ENCODE results near the gene CACNB2. TPM values are rescaled to one million over a fixed set of nuclear protein-coding genes. Genes with fewer than 3 reads are reported as not detected.
A peak's percentile ranks its signal among the peaks of the same experiment; 100 is the strongest.
"Not testable (repeated sequence)": the region's sequence is repeated elsewhere in the genome, so short reads cannot be mapped to it uniquely, and the experiment has no call there.

CACNB2 gene
- total and polyA plus RNA-seq, 7 experiments from 2014 or later = 0.30 to 0.49 (median 0.48) TPM; not detected in 4

DNA sequence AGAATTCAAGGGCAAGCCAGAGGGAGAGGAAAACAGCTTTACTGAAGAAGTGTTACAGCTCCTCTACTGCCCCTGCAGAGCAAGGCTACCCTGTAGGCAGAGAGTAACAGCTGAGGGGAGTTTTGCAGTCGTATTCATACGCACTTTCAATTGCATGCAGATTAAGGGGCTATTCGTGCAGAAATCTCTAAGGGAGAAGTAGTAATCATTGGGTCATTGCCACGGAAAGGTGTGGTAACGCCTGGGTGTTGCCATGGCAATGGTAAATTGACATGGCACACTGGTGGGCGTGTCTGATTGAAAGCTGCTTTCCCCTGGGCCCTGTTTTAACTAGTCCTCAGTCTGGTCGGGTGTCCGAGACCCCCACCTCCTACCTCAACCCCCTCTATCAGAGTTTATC is 284.0 kb downstream of the CACNB2 start:
- peaks cover 0 to 1% (median 0%) of the 10 kb centered on the region in 11 donors for H3K9me3 Mint-ChIP-seq
- no peak overlapping the region for H3K4me3 Mint-ChIP-seq
- intact Hi-C loops (cut with micrococcal nuclease) = no loop called here
- no peaks in the 10 kb centered on the region for H3K36me3 ChIP-seq (ENCODE audit: control insufficient read depth in 2 of 3, insufficient read depth in 3 of 3, low read length in 3 of 3)
- H3K27ac ChIP-seq (ENCODE audit: low read depth, low read length) = no peak overlapping the region
- no peaks in the 10 kb centered on the region for H3K4me1 ChIP-seq (ENCODE audit: control insufficient read depth in 2 of 2, insufficient read depth in 2 of 2, low read length in 2 of 2)
- no peak overlapping the region for H3K4me3 ChIP-seq (ENCODE audit: low read length)
- peaks cover 0 to 18% (median 14%) of the 10 kb centered on the region in 5 donors for H3K27me3 Mint-ChIP-seq
- no peaks in the 10 kb centered on the region for H3K36me3 Mint-ChIP-seq
- POLR2A ChIA-PET = no interaction called here
- CTCF ChIA-PET = no interaction called here
- no peaks in the 10 kb centered on the region for H3K4me1 Mint-ChIP-seq
- H3K27ac Mint-ChIP-seq = no peak overlapping the region
- no peak for DNase-seq
- no peaks in the 10 kb centered on the region for H3K9me3 ChIP-seq (ENCODE audit: control insufficient read depth in 2 of 3, low read length in 3 of 3)
- no peak for ATAC-seq
- H3K27me3 ChIP-seq (ENCODE audit: control insufficient read depth in 2 of 2, insufficient read depth in 2 of 2, low read length in 2 of 2) = peaks cover 0 to 3% of the 10 kb centered on the region in 2 donors

GRCh38 chr10:18429335-18429734 is 289.1 kb downstream of the CACNB2 start:
- DNase-seq = no peak
- Histone ChIP-seq H3K36me3 (ENCODE audit: control insufficient read depth in 2 of 3, insufficient read depth in 3 of 3, low read length in 3 of 3) (no peaks in the 10 kb centered on the region), H3K9me3 (ENCODE audit: control insufficient read depth in 2 of 3, low read length in 3 of 3) (no peaks in the 10 kb centered on the region), H3K4me3 (ENCODE audit: low read length) (no peak overlapping the region), H3K27ac (ENCODE audit: low read depth, low read length) (no peak overlapping the region), H3K27me3 (ENCODE audit: control insufficient read depth in 2 of 2, insufficient read depth in 2 of 2, low read length in 2 of 2) (no peaks in the 10 kb centered on the region), H3K4me1 (ENCODE audit: control insufficient read depth in 2 of 2, insufficient read depth in 2 of 2, low read length in 2 of 2) (no peaks in the 10 kb centered on the region)
- no peaks in the 10 kb centered on the region for H3K4me1 Mint-ChIP-seq
- intact Hi-C loops (cut with micrococcal nuclease) = no loop called here
- H3K4me3 Mint-ChIP-seq = no peak overlapping the region
- H3K9me3 Mint-ChIP-seq = no peaks in the 10 kb centered on the region
- no peak for ATAC-seq
- H3K27me3 Mint-ChIP-seq = peaks cover 0 to 39% (median 16%) of the 10 kb centered on the region in 5 donors
- POLR2A ChIA-PET = no interaction called here
- CTCF ChIA-PET = no interaction called here
- no peak overlapping the region for H3K27ac Mint-ChIP-seq
- no peaks in the 10 kb centered on the region for H3K36me3 Mint-ChIP-seq

GRCh38 chr10:18436902-18437301 is 296.7 kb downstream of the CACNB2 start:
- Mint-ChIP-seq H3K4me1 (no peaks in the 10 kb centered on the region), H3K36me3 (no peaks in the 10 kb centered on the region), H3K27me3 (peaks cover 0 to 8% (median 4%) of the 10 kb centered on the region in 5 donors), H3K4me3 (no peak overlapping the region), H3K9me3 (peaks cover 0 to 6% (median 0%) of the 10 kb centered on the region in 11 donors), H3K27ac (no peak overlapping the region)
- Histone ChIP-seq H3K4me1 (ENCODE audit: control insufficient read depth in 2 of 2, insufficient read depth in 2 of 2, low read length in 2 of 2) (no peaks in the 10 kb centered on the region), H3K36me3 (ENCODE audit: control insufficient read depth in 2 of 3, insufficient read depth in 3 of 3, low read length in 3 of 3) (no peaks in the 10 kb centered on the region), H3K27me3 (ENCODE audit: control insufficient read depth in 2 of 2, insufficient read depth in 2 of 2, low read length in 2 of 2) (no peaks in the 10 kb centered on the region), H3K4me3 (ENCODE audit: low read length) (no peak overlapping the region), H3K27ac (ENCODE audit: low read depth, low read length) (no peak overlapping the region), H3K9me3 (ENCODE audit: control insufficient read depth in 2 of 3, low read length in 3 of 3) (no peaks in the 10 kb centered on the region)
- intact Hi-C loops (cut with micrococcal nuclease) = no loop called here
- DNase-seq (no peak), ATAC-seq (no peak)
- ChIA-PET POLR2A (no interaction called here), CTCF (no interaction called here)

DNA sequence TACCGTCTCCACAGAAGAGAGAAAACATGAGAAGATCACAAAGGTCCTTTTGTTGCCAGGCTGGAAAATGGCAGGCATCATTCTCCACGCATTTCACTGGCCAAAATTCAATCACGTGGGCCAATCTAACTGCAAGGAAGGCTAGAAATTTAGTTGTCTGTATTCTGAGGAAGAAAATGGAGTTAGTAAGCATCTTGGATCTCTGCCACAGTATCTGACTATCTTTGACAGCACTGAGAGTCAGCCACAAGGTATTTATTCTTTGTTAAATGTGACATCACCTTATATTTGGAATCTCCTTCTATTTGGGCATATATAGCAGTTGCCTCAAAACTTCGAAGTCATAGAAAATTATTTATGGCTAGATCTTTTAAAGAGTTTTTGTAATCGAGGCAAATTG is 297.3 kb downstream of the CACNB2 start:
- ATAC-seq (no peak), DNase-seq (no peak)
- Mint-ChIP-seq H3K4me1 (no peaks in the 10 kb centered on the region), H3K27me3 (peaks cover 0 to 8% (median 0%) of the 10 kb centered on the region in 5 donors), H3K4me3 (no peak overlapping the region), H3K9me3 (peaks cover 0 to 6% (median 0%) of the 10 kb centered on the region in 11 donors), H3K27ac (no peak overlapping the region), H3K36me3 (no peaks in the 10 kb centered on the region)
- intact Hi-C loops (cut with micrococcal nuclease) = no loop called here
- Histone ChIP-seq H3K27me3 (ENCODE audit: control insufficient read depth in 2 of 2, insufficient read depth in 2 of 2, low read length in 2 of 2) (no peaks in the 10 kb centered on the region), H3K36me3 (ENCODE audit: control insufficient read depth in 2 of 3, insufficient read depth in 3 of 3, low read length in 3 of 3) (no peaks in the 10 kb centered on the region), H3K27ac (ENCODE audit: low read depth, low read length) (no peak overlapping the region), H3K9me3 (ENCODE audit: control insufficient read depth in 2 of 3, low read length in 3 of 3) (no peaks in the 10 kb centered on the region), H3K4me3 (ENCODE audit: low read length) (no peak overlapping the region), H3K4me1 (ENCODE audit: control insufficient read depth in 2 of 2, insufficient read depth in 2 of 2, low read length in 2 of 2) (no peaks in the 10 kb centered on the region)
- ChIA-PET CTCF (no interaction called here), POLR2A (no interaction called here)

GRCh38 chr10:18438361-18439126 is 298.3 kb downstream of the CACNB2 start:
- Mint-ChIP-seq H3K9me3 (peaks cover 0 to 6% (median 0%) of the 10 kb centered on the region in 11 donors), H3K27me3 (peaks cover 0 to 5% (median 0%) of the 10 kb centered on the region in 5 donors), H3K27ac (no peak overlapping the region), H3K4me1 (no peaks in the 10 kb centered on the region), H3K4me3 (no peak overlapping the region), H3K36me3 (no peaks in the 10 kb centered on the region)
- no peaks in the 10 kb centered on the region for H3K9me3 ChIP-seq (ENCODE audit: control insufficient read depth in 2 of 3, low read length in 3 of 3)
- H3K36me3 ChIP-seq (ENCODE audit: control insufficient read depth in 2 of 3, insufficient read depth in 3 of 3, low read length in 3 of 3) = no peaks in the 10 kb centered on the region
- ChIA-PET CTCF (no interaction called here), POLR2A (no interaction called here)
- intact Hi-C loops (cut with micrococcal nuclease) = no loop called here
- DNase-seq = no peak
- no peak for ATAC-seq
- no peaks in the 10 kb centered on the region for H3K27me3 ChIP-seq (ENCODE audit: control insufficient read depth in 2 of 2, insufficient read depth in 2 of 2, low read length in 2 of 2)
- no peak overlapping the region for H3K27ac ChIP-seq (ENCODE audit: low read depth, low read length)
- H3K4me1 ChIP-seq (ENCODE audit: control insufficient read depth in 2 of 2, insufficient read depth in 2 of 2, low read length in 2 of 2) = no peaks in the 10 kb centered on the region
- H3K4me3 ChIP-seq (ENCODE audit: low read length) = no peak overlapping the region

GRCh38 chr10:18439601-18440000 is 299.4 kb downstream of the CACNB2 start:
- Histone ChIP-seq H3K4me3 (ENCODE audit: low read length) (no peak overlapping the region), H3K36me3 (ENCODE audit: control insufficient read depth in 2 of 3, insufficient read depth in 3 of 3, low read length in 3 of 3) (no peaks in the 10 kb centered on the region), H3K27ac (ENCODE audit: low read depth, low read length) (no peak overlapping the region), H3K4me1 (ENCODE audit: control insufficient read depth in 2 of 2, insufficient read depth in 2 of 2, low read length in 2 of 2) (no peaks in the 10 kb centered on the region), H3K27me3 (ENCODE audit: control insufficient read depth in 2 of 2, insufficient read depth in 2 of 2, low read length in 2 of 2) (no peaks in the 10 kb centered on the region), H3K9me3 (ENCODE audit: control insufficient read depth in 2 of 3, low read length in 3 of 3) (no peaks in the 10 kb centered on the region)
- ATAC-seq (no peak), DNase-seq (no peak)
- no peaks in the 10 kb centered on the region for H3K4me1 Mint-ChIP-seq
- no peak overlapping the region for H3K4me3 Mint-ChIP-seq
- ChIA-PET POLR2A (no interaction called here), CTCF (no interaction called here)
- peaks cover 0 to 5% (median 0%) of the 10 kb centered on the region in 5 donors for H3K27me3 Mint-ChIP-seq
- intact Hi-C loops (cut with micrococcal nuclease) = no loop called here
- peaks cover 0 to 6% (median 0%) of the 10 kb centered on the region in 11 donors for H3K9me3 Mint-ChIP-seq
- H3K27ac Mint-ChIP-seq = no peak overlapping the region
- H3K36me3 Mint-ChIP-seq = no peaks in the 10 kb centered on the region

GRCh38 chr10:18445635-18446034 is 305.4 kb downstream of the CACNB2 start:
- H3K4me1 Mint-ChIP-seq; H3K4me1 ChIP-seq (ENCODE audit: control insufficient read depth in 2 of 2, insufficient read depth in 2 of 2, low read length in 2 of 2); H3K9me3 ChIP-seq (ENCODE audit: control insufficient read depth in 2 of 3, low read length in 3 of 3); H3K27me3 Mint-ChIP-seq; CTCF ChIA-PET; DNase-seq; H3K9me3 Mint-ChIP-seq; H3K27ac ChIP-seq (ENCODE audit: low read depth, low read length); H3K36me3 Mint-ChIP-seq; ATAC-seq; H3K27me3 ChIP-seq (ENCODE audit: control insufficient read depth in 2 of 2, insufficient read depth in 2 of 2, low read length in 2 of 2); H3K4me3 ChIP-seq (ENCODE audit: low read length); intact Hi-C loops (cut with micrococcal nuclease); H3K36me3 ChIP-seq (ENCODE audit: control insufficient read depth in 2 of 3, insufficient read depth in 3 of 3, low read length in 3 of 3); POLR2A ChIA-PET; H3K4me3 Mint-ChIP-seq: not testable (repeated sequence)
- peak overlapping the region in 1 of 9 donors; percentile 62 for H3K27ac Mint-ChIP-seq

Data from naive thymus-derived CD4-positive, alpha-beta T cell (primary cell).